Measurements from ENCODE around the gene NUP160.

DNA sequence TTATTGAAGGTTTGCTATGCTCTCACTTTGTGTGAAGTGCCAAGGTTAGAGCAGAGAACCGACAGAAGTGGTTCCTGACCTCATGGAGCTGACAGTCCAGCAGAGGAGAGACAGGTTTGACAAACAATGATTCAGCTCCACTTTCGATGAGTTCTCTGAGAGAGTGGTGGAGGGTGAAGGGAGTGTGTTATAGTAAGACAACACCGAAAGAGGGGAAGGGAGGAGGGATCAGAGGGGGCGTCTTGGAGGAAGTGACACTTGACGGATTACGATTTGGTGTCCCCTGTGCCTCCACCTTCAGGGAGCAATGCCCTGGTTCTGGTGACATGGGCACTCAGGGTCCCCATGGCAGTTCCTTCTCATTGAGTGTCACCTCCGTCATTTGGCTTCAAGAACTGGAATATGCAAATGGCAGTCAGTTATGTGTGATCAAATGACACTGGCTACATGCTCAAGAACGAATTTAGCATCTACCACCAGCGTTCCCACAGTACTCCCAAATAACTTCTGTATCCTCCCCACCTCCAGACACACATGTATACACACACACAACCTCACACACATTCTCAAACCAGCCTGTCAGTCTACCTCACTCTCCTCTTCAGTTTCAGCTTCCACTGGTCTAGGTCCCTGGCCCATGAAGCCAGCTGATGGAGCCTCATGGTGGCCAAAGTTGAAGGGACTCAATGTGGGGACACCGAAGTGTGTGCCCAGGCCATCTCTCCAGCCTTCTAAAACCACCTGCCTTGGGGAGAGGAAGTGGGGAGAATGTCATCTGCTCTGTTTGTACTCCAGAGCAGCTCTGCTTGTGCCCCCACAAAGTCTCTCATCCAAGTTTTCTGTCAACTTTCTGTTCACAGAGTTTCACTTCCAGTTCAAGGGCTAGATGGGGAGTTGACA is 31.4 kb upstream of the NUP160 start:
- TF ChIP-seq, protein P1, sequence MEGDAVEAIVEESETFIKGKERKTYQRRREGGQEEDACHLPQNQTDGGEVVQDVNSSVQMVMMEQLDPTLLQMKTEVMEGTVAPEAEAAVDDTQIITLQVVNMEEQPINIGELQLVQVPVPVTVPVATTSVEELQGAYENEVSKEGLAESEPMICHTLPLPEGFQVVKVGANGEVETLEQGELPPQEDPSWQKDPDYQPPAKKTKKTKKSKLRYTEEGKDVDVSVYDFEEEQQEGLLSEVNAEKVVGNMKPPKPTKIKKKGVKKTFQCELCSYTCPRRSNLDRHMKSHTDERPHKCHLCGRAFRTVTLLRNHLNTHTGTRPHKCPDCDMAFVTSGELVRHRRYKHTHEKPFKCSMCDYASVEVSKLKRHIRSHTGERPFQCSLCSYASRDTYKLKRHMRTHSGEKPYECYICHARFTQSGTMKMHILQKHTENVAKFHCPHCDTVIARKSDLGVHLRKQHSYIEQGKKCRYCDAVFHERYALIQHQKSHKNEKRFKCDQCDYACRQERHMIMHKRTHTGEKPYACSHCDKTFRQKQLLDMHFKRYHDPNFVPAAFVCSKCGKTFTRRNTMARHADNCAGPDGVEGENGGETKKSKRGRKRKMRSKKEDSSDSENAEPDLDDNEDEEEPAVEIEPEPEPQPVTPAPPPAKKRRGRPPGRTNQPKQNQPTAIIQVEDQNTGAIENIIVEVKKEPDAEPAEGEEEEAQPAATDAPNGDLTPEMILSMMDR (IDR thresholded peaks at IDR 0.05) = no peak
- no peak for TF ChIP-seq POLR2A (IDR thresholded peaks at IDR 0.05)
